HG02678 (cell line): ENCODE results near the gene GAL3ST2.
"Not testable (repeated sequence)": the region's sequence is repeated elsewhere in the genome, so short reads cannot be mapped to it uniquely, and the experiment has no call there.

Source experiments
- ATAC-seq: cut with Tn5 transposase; IDR thresholded peaks from one replicate; pipeline ENCODE4 v1.9.1; 2021; ENCODE audit warnings: mild to moderate bottlenecking, moderate library complexity; ENCODE audit not compliant: unreplicated experiment

Gene GAL3ST2

GRCh38 chr2:241791385-241791784, 14.8 kb downstream of the GAL3ST2 start:
- ATAC-seq, result not testable (repeated sequence)

- no peak for ATAC-seq
These were observed 16.8 kb downstream of the GAL3ST2 start for GRCh38 chr2:241793385-241793784.

- ATAC-seq, result no peak
These were observed 17.7 kb downstream of the GAL3ST2 start for GRCh38 chr2:241794250-241794823.

- no peak for ATAC-seq
These were observed 18.7 kb downstream of the GAL3ST2 start for GRCh38 chr2:241795021-241795999.

- ATAC-seq, result no peak
These were observed 19.6 kb downstream of the GAL3ST2 start for GRCh38 chr2:241796209-241796608.

- ATAC-seq, result no peak
These were observed 20.1 kb downstream of the GAL3ST2 start for GRCh38 chr2:241796610-241797138.

GRCh38 chr2:241797441-241798080, 20.9 kb downstream of the GAL3ST2 start:
- no peak for ATAC-seq

GRCh38 chr2:241798081-241798630, 21.5 kb downstream of the GAL3ST2 start:
- no peak for ATAC-seq

- no peak for ATAC-seq
These were observed 22.3 kb downstream of the GAL3ST2 start for GRCh38 chr2:241798631-241799521.

GRCh38 chr2:241799522-241800197, 23.0 kb downstream of the GAL3ST2 start:
- no peak for ATAC-seq

- not testable (repeated sequence) for ATAC-seq
These were observed 23.7 kb downstream of the GAL3ST2 start for GRCh38 chr2:241800198-241800903.

- no peak for ATAC-seq
These were observed 25.2 kb downstream of the GAL3ST2 start for GRCh38 chr2:241801611-241802420.

GRCh38 chr2:241802421-241803318, 26.0 kb downstream of the GAL3ST2 start:
- no peak for ATAC-seq

GRCh38 chr2:241803387-241804325, 27.0 kb downstream of the GAL3ST2 start:
- ATAC-seq, result peak; percentile 53

- no peak for ATAC-seq
These were observed 28.0 kb downstream of the GAL3ST2 start for GRCh38 chr2:241804326-241805229.
